Fibroblast of skin of right quadriceps (primary cell): Measurements from ENCODE around the gene PGLYRP4.
"Not testable (repeated sequence)": the region's sequence is repeated elsewhere in the genome, so short reads cannot be mapped to it uniquely, and the experiment has no call there.

ENCODE experiments used
- DNase-seq: peaks from one replicate; pipeline ENCODE4 v3.0.0-alpha.2; 2013

The PGLYRP4 gene

GRCh38 chr1:153336650-153337049 lies 12.0 kb downstream of the PGLYRP4 start:
- DNase-seq, result no peak

GRCh38 chr1:153333902-153334301 lies 14.7 kb downstream of the PGLYRP4 start:
- DNase-seq, result no peak

GRCh38 chr1:153324912-153325311 lies 23.7 kb downstream of the PGLYRP4 start:
- no peak for DNase-seq

GRCh38 chr1:153322568-153322967 lies 26.1 kb downstream of the PGLYRP4 start:
- DNase-seq, result no peak

- DNase-seq, result not testable (repeated sequence)
Measured at GRCh38 chr1:153318145-153318544, 30.5 kb downstream of the PGLYRP4 start.

GRCh38 chr1:153316013-153316412 lies 32.6 kb downstream of the PGLYRP4 start:
- not testable (repeated sequence) for DNase-seq

GRCh38 chr1:153314388-153314787 lies 34.3 kb downstream of the PGLYRP4 start:
- DNase-seq, result not testable (repeated sequence)

GRCh38 chr1:153313288-153313687 lies 35.4 kb downstream of the PGLYRP4 start:
- no peak for DNase-seq

GRCh38 chr1:153312570-153313186 lies 36.0 kb downstream of the PGLYRP4 start, which contains the start of gene PGLYRP3:
Gene PGLYRP3, minus strand, starts transcription at chr1:153312952. Its CDS starts 2,287 bp downstream, at chr1:153310665.
- no peak for DNase-seq

GRCh38 chr1:153310526-153310925 lies 38.1 kb downstream of the PGLYRP4 start:
- no peak for DNase-seq

- DNase-seq, result no peak
Measured at GRCh38 chr1:153309441-153309840, 39.2 kb downstream of the PGLYRP4 start.

- DNase-seq, result no peak
Measured at GRCh38 chr1:153308540-153308939, 40.1 kb downstream of the PGLYRP4 start.

- DNase-seq, result no peak
Measured at GRCh38 chr1:153307221-153307600, 41.4 kb downstream of the PGLYRP4 start.

- no peak for DNase-seq
Measured at GRCh38 chr1:153306303-153307220, 42.1 kb downstream of the PGLYRP4 start.

GRCh38 chr1:153305682-153306081 lies 43.0 kb downstream of the PGLYRP4 start:
- no peak for DNase-seq

- DNase-seq, result no peak
Measured at GRCh38 chr1:153302308-153302707, 46.3 kb downstream of the PGLYRP4 start.

GRCh38 chr1:153293851-153294250 lies 54.8 kb downstream of the PGLYRP4 start:
- DNase-seq, result no peak

GRCh38 chr1:153293480-153293775 lies 55.2 kb downstream of the PGLYRP4 start:
- DNase-seq, result no peak

GRCh38 chr1:153292740-153293479 lies 55.7 kb downstream of the PGLYRP4 start:
- no peak for DNase-seq

GRCh38 chr1:153292185-153292584 lies 56.5 kb downstream of the PGLYRP4 start:
- DNase-seq, result no peak

- DNase-seq, result no peak
Measured at GRCh38 chr1:153291514-153291913, 57.1 kb downstream of the PGLYRP4 start.

- no peak for DNase-seq
Measured at GRCh38 chr1:153288634-153289275, 59.9 kb downstream of the PGLYRP4 start.
